ENCODE results near the gene ANKMY1.
A peak's percentile ranks its signal among the peaks of the same experiment; 100 is the strongest.

Gene ANKMY1

GRCh38 chr2:240447934-240448333 is 109.9 kb downstream of the ANKMY1 start:
- no peak for DNase-seq (ENCODE audit: low read depth in 2 of 2)

DNA sequence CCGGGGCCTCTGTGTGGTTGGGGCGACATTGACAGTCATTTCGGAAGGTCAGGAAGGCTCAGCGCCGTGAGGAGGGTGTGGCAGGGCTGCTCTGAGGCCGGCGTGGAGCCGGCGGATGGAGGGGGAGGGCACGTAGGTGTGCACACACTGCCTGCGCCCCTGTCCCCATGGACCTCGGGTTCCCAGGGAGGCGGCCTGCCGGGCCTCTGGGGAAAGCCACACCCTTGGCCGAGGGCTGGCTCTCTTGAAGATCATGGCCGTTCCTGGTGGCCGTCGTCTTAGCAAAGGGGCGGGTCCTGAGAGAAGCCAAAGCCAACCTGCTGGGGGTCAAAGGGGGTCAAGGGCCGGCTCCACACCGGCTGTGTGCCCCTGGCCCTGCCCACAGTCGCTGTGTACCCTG is 110.5 kb downstream of the ANKMY1 start:
- no peak for DNase-seq (ENCODE audit: low read depth in 2 of 2)

DNA sequence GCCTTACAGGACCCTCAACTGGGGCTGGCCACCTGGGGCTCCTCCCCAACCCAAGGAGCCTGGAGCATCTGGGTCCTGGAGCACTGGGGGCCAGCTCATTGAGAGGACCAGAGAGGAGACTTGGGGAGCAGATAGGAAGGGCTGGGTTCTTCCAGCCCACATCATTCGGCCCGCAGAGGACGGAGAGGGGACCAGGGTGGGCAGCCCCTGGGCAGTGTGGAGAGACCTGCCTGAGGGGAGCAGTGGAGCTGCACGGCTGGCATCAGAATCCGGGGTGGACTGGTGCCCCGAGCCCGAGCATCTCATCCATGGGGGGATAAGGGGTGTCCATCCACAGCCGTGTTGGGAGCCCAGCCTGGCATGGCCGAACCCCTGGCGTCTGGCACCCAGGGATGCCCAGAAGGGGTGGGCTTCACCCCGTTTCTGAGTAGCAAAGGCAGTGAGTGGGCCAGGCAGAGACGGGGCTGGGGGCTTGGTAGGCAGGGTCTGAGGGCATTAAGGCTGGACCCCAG is 111.1 kb downstream of the ANKMY1 start:
- DNase-seq (ENCODE audit: low read depth in 2 of 2): no peak

DNA sequence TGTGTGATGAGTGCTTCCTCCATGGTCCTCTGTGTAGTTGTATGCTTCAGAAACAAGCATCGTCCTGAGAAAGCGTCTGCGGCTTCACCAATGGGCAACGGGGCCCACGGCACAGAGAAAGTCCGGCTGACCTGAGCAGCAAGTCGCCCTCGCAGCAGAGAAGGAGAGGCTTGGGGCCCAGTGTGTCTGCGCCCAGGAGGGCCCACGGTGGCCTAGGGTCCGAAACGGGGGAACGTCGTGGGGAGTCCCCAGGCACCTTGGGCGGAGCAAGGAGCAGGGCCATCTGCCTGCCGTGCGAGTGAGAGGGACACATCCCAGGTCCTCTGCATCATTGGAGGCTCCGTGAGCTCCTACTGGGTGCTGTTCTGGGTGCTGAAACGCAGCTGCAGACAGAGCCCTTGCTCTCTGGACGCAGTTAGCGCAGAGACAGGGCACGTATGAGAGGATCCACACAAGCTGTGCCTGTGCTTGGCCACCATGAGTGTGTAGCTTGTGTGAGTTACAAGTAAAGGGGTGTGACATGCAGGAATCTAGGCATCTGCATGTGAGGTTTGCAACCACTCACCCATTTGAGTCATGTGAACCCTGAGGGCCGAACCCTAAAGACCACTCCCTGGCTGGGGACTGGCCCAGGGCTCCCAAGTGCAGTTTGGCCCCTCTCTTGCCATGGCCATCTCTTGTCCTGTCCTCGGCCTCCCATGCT is 111.7 kb downstream of the ANKMY1 start:
- DNase-seq (ENCODE audit: low read depth in 2 of 2): no peak

DNA sequence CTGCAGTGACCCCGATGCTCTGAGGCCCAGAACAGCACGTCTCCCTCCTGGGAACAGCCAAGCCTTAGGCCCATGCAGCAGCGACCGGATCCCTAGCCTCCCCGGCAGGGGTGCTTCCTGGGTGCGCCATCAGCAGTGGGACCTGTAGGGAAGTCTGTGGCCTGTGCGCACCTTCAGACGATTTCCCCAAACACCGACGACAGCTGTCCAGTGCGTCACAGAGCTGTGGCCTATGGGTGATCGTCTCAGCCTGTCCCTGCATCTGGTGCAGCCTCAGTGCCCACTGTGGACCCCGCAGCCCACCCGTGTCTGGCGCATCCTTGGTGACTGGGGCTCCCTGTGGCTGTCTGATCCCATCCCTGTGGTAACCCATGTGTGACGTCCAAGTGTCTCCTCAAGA is 113.3 kb downstream of the ANKMY1 start:
- no peak for DNase-seq (ENCODE audit: low read depth in 2 of 2)

- DNase-seq (ENCODE audit: low read depth in 2 of 2): no peak
Measured at GRCh38 chr2:240443891-240444301, 113.9 kb downstream of the ANKMY1 start.

DNA sequence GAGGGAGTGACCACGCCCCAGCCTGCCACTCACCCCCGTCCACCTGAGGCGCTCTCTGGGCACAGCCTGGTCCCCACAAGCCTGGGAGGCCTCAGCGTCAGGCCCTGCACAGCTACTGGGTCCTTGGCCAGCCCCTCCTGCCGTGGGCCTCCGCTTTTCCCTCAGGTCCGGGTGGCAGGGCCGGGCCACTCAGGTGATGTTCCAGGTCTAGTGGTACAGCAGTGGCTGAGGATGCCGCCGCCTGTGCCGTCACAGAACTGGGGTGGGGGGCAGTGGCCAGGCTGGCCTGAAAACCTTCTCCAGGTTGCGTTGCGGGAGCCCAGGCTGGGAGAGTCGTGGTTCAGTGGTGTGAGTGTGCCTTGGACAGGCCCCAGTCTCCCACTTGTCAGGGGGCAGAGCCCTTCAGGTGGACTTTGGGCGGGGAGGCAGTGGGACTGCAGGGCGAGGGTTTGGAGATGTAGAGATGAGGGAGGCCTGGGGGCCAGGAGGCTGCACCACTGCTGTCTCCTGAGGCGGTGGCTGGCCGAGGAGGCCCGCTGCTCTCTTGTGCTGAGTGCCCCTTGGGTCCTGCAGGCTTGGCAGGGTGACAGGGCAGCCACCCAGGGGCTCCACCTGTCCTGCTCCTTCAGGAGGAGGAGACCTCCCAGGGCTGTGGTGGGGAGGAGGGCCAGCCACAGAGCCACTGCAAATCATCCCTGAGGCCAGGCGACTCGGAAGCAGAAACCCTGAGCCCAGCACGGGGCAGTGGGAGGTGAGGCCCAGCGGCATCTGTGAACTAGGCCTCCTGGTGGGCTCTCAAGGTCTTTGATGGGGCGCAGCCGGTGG is 114.7 kb downstream of the ANKMY1 start:
- DNase-seq (ENCODE audit: low read depth in 2 of 2): no peak

DNA sequence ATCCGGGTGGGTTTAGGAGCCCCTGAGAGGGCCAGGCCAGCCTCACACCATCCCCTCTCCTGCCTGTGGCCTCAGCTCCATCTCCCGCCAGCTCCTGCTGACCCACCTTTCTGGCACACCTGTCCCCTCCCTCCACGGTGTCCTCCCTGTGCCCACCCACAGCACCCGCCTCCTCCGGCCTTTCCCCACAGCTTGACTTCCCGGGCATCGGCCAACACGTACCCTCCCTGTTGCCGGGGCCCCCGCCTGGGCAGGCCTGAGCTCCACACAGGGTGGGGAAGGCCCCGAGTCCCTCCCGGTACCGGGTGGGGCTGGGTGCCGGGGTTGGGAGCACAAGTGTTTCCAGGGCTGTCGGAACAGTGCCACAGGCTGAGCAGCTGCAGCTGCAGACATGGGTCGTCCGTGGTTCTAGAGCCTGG is 115.8 kb downstream of the ANKMY1 start:
- DNase-seq (ENCODE audit: low read depth in 2 of 2): no peak

GRCh38 chr2:240441326-240441992 is 116.3 kb downstream of the ANKMY1 start:
- DNase-seq (ENCODE audit: low read depth in 2 of 2): no peak

DNA sequence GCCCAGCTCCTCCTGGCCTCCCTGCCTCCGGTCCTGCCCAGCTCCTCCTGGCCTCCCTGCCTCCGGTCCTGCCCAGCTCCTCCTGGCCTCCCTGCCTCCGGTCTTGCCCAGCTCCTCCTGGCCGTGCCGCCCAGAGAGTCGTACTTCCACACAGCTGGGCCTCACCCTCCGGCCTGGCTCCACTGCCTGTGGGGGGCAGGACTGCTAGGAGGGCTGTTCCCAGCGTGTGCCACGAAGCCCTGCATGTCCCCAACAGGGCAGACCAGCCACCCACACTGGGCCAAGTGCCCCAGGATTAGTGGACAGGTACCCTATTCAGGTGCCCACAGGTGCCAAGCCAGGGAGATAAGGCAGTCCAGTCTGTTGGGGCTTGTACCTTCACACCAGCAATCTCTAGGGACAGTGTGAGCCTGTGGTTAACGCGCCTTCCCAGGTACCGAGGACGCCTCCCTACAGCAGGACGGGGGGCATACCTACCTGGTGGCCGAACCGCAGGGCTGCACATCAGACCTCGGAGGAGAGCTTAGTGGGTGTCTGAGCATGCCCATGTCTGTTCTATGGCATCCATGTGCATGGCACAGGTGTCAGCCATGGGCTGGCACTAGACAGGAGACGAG is 117.0 kb downstream of the ANKMY1 start:
- no peak for DNase-seq (ENCODE audit: low read depth in 2 of 2)

GRCh38 chr2:240440251-240440650 is 117.5 kb downstream of the ANKMY1 start:
- no peak for DNase-seq (ENCODE audit: low read depth in 2 of 2)

GRCh38 chr2:240439698-240440151 is 118.1 kb downstream of the ANKMY1 start:
- no peak for DNase-seq (ENCODE audit: low read depth in 2 of 2)

GRCh38 chr2:240438810-240439697 is 118.7 kb downstream of the ANKMY1 start:
- no peak for DNase-seq (ENCODE audit: low read depth in 2 of 2)

DNA sequence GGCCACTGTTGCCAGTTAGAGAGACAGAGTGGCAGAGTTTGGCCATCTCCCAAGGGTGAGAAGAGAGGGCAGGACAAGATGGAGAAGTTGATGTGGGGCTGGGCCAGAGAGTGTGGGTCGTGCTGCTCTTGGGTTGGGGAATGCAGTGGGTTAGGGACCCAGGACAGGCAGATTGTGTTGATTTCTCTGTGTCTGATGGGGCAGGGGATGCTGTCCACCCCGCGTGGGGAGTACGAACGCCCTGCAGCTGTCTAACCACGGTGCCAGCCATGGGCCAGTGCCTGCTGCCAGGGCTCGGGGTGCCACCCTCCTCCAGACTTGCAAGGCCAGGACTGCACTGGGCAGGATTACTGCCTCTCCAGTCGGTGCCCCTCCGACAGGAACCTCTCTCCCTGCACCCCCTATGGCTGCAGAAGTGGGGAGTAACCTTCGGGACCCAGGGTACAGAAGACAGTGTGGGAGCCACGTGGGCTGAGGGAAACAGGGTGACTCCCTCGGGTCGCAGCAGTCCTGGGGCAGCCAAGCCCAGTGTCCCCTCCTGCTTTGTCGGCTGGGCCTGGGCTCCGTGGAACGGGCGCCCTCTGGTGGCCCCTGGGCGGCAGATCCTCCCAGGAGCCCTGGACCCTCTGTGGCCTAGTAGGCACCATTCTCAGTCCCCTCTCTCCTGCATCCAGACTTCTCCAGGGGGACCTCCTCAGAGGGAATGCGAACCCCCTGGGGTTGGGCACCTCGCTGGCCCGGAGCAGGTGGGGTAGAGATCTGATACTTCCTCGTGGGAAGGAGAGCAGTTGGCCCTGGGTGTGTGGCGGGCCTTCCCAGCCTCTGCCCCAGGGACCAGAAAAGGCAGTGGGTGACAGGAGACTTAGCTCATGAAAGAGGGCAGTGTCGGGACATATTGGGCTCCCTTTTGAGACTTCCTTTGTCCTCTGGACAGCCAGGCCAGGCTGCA is 119.7 kb downstream of the ANKMY1 start:
- peak; percentile 24 to 32 for DNase-seq (ENCODE audit: low read depth in 2 of 2)

DNA sequence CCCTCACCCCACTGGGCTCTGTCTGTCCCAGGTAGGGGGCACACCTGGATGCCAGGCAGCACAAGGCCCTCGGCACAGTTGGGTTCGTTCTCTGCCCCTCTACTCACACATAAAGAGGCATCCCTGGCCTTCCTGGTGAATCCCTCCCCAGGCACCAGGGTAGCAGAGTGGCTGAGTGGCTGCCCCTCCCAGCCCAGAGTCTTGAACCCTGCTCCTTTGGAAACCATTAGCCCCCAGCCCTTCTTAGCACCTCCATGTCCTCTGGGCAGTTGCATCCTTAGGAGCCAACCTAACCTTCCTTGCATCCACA is 120.3 kb downstream of the ANKMY1 start:
- no peak for DNase-seq (ENCODE audit: low read depth in 2 of 2)

GRCh38 chr2:240436683-240437550 is 120.9 kb downstream of the ANKMY1 start:
- DNase-seq (ENCODE audit: low read depth in 2 of 2): no peak

DNA sequence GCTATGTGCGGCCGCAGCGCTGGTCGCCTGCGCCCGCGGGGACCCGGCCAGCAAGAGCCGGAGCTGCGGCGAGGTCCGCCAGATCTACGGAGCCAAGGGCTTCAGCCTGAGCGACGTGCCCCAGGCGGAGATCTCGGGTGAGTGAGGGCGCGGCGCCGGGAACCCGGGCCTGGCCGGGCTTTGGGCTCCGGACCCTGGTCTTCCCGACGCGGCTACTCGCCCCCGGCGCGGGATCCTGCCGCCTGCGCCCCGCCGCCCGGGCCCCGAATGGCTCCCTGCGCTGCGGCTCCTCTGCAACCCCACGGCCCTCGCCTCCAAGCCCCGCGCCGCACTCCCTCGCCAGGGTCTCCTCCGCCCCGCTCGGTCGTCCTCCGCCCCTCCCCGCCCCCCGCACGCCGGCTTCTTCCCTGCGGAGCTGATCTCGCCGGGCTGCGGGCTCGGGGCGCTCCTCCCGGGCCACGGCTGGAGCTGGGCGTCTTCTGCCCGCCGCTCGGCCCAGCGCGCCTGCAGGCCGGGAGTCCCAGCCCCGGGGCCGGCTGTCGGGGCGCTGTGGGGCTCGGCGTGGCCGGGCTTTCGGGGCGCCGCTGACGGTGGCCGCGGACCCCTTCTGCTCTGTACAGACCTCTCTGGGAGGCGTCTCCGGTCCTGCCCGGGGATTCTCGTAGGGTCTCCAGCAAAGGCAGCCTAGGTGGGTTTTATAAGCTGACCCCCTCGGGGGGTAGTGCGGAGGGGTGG is 121.7 kb downstream of the ANKMY1 start:
- no peak for DNase-seq (ENCODE audit: low read depth in 2 of 2)

GRCh38 chr2:240435457-240435947 is 122.3 kb downstream of the ANKMY1 start, which contains the start of gene GPC1:
GPC1 (plus strand) TSS chr2:240435663; CDS start chr2:240435919, 256 bp downstream.
- DNase-seq (ENCODE audit: low read depth in 2 of 2): no peak

All from stimulated activated CD8-positive, alpha-beta memory T cell treated with anti-CD3 and anti-CD28 coated beads, Interleukin-15, amount 100 ng/mL, for 4 hours (primary cell).